Frontal cortex (tissue), 4 donors: ENCODE measurements around the gene FBXO33. TPM values are rescaled to one million over a fixed set of nuclear protein-coding genes. Genes with fewer than 3 reads are reported as not detected.

Source experiments
- DNase-seq, 2 donors: peaks; one replicate each; pipeline ENCODE4 v3.0.0; 2012; ENCODE audit warnings: low spot score in 2 of 2
- FAIRE-seq: peaks from 2 replicates; lab custom pipeline; 2012; peaks lifted over from hg19 to GRCh38; lab: Jason Lieb, UNC
- total RNA-seq: library from RNA; depleted of rRNA; stranded (reverse); fragments of >200 nt; gene quantifications from one replicate; pipeline ENCODE4 v1.2.3, GENCODE V29; 2014
- donor health status: control.
- donor health status: control.
- donor health status: control.

Gene FBXO33, protein sequence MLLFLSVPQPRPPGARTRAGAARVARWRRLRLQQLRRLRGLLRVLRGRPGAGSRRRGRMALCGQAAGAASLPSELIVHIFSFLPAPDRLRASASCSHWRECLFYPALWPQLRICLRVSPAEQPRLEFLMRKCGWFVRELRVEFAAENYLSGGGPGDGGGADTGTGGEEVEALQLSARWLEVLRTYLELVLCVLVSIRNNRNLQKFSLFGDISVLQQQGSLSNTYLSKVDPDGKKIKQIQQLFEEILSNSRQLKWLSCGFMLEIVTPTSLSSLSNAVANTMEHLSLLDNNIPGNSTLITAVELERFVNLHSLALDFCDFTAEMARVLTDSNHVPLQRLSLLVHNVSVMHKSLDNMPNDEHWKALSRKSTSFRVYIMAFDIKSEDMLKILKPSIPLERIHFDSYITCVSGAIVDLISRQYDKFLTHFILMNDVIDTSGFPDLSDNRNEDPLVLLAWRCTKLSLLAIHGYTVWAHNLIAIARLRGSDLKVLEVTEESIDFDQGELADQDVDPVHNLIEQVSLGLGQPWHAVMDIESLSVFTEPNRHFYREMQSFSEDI
- total RNA-seq, result 24.5 TPM

DNA sequence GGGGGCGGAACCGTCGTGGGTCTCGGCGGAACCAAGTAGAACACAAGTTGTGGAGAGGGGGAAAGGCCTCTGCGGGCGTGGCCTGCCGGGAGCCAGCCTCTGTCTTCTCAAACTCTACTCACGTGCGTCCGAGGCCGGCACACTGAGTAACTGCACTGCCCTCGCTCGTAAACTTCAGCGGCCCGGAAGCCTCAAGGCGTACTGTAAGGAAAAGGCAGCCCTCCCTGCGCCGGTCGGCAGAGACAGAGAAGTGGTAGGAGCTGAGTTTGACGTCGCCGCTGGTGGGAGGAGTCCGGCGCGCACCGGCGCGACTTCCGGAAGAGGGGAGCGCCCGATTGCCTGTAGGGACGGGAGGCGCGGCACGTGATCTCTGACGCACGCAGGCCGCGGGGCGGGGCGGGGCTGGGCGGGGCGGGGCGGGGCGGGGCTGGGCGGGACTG lies at the start of gene FBXO33:
Gene FBXO33 (minus strand): TSS at position 255 of the 440 bp plus-strand sequence. CDS start 271 bp downstream, outside the sequence.
- FAIRE-seq, result no peak

DNA sequence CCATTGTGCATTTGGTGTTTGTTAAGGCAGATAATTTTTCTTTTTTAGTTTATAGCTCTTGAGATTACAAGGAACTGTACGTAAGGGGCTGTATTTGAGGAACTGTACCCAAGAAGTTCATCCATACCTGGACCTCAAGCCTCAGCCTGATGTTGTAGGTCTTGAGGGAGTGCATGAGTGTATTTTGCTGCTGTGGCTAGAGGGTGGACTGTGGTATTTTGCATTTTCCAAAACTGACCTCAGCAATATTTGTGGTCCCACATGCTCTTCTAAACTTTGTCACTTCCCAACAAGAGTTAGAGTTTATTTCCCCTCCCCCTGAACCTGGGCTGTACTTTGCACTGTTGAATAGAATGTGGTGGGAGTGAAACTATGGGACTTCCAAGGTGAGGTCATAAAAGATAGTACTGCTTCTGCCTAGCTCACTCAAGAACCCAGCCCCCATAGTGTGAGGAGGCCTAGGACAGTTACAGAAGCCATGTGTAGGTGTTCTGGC lies 42.2 kb upstream of the FBXO33 start:
- FAIRE-seq, result no peak
- DNase-seq, result no peak

More for the DNA sequence above, at the start of gene FBXO33:
- peak; percentile 93 to 98 for DNase-seq

DNA sequence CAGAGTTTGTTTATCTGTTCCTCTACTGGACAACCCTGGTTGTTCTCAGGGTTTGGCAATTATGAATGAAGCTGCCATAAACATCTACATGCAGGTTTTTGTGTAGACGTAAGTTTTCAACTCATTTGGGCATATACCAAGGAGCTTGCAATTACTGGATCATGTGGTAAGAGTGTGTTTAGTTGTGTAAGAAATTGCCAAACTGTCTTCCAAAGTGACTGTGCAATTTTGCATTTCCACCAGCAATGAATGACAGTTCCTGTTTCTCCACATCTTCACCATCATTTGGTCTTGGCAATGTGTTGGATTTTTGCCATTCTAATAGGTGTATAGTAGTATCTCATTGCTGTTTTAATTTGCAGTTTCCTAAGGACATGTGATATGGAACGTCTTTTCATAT lies 39.8 kb upstream of the FBXO33 start:
- FAIRE-seq (no peak), DNase-seq (no peak)

DNA sequence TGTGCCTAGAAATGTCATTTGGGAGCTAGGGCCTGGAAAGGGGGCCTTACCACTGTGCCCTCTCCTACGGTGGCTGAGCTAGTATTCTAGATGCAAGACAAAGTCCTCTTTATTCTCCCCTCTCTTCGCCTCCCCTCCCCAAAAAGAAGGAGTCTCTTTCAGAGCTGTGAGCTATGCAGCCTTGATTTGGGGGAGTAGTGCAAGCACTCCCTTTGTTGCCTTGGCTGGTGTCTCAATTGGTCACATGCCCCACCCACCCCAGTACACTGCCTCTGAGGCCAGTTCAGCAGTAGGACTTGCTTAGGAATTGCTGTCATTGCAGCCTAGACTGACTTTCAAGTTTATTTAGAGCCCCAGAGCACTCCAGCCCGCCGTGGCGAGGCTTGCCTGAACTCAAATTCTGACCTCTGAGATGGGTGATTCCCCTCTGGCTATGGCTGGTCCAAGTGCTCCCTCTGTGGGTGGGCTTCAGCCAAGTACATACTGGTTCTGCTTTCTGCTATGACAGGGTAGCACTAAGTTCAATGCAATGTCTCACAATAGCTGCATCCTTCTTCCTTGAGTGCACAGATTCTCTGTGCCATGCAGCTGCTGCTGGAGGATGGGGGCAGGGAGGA lies 37.0 kb upstream of the FBXO33 start:
- DNase-seq (no peak), FAIRE-seq (no peak)

DNA sequence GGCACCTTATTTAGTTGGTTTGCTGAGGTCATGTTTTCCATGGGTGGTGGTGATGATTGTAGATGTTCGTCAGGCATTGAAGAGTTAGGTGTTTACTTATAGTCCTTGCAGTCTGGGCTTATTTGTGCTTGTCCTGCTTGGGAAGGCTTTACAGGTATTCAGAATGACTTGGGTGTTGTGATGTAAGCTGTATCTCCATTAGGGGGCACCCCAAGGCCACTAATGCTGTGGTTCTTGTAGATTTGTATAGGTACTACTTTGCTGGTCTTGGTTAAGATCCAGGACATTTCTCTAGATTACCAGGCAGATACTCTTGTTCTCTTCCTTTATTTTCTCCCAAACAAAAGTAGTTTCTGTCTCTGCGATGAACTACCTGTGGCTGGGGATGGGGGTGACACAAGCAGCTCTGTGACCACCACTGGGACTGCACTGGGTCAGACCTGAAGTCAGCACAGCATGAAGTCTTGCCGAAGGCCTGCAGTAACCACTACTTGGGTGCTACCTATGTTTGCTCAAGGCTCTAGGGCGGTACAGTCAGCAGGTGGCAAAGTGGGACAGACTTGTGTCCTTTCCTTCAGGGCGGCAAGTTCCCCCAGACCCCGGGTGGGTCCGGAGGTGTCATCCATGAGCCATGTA lies 35.8 kb upstream of the FBXO33 start:
- no peak for DNase-seq
- FAIRE-seq, result no peak

DNA sequence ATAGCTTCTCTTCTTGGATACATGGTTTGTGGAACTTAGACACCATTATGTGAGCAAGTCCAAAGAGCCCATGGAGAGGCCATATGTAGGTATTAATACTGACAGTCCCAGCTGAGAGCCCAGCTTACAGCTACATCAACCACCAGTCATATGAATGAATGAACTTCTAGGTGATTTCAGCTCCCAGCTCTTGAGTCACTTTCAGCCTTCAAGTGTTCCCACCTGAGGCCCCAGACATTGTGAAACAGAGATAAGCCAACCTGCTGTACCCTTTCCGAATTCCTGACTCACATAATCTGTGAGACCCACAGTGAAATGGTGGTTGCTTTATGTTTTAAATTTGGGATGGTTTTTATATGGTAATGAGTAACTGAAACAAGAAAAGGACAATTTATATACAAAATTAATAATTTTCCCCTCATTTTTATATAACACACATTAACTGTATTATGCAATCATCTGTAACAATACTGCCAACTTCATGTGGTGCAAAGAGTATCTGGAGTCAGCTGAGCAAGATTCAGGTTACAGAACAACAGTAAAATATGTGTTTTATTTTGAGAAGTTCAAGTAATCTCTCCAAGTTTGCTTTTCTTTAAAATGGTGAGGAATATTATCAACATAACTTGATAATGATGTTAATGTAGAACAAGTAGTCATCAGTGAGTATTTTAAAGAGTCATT lies 27.7 kb upstream of the FBXO33 start:
- no peak for DNase-seq
- FAIRE-seq, result no peak

DNA sequence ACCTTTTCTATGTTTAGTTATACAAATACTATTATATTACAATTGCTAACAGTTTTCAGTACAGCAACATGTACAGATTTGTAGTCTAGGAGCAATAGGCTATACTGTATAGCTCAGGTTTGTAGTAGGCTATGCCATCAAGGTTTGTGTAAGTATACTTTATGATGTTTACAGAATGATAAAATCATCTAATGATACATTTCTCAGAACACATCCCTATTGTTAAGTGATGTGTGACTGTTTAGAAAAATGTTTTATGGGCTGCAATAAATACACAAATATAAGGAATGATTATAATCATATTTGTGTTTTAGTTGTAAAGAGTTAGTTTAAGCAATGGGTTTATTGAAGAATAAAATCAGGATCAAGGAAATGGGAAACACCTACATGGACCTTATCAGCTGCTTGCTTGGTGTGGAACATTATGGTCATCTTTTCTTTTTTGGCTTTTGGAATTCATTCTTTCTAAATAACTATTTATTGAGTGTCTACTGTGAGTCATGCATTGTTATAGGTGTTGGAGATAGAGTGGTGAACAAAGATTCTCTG lies 24.5 kb upstream of the FBXO33 start:
- FAIRE-seq (no peak), DNase-seq (no peak)

DNA sequence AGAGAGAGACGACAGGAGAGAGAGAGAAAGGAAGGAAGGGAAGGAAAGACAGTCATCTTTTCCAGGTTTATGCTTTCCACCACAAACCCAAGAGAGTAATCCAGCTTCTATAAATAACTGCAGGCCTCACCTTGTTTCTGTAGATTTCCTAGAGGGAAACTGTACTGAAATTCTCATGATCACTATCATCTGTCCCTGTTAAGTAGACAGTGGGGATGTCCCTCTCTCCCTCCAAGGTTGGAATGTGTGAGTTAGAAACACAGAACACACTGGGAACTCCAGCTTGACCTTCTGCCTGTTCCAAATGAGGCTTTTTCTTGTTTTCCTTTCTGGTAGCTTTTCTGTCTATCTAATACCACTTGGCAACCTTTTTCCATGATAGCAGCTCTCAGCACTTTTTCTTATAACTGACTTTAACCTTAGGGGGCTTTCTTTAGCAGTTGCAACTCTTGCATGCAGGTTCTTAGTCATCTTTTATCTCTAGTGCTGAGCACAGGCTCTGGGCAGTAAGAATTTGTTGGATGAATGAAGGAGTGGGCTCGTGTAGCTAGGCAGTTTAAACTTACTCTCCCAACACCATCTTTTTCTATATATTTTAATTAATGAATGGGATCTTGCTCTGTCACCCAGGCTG lies 22.8 kb upstream of the FBXO33 start:
- DNase-seq (no peak), FAIRE-seq (no peak)

DNA sequence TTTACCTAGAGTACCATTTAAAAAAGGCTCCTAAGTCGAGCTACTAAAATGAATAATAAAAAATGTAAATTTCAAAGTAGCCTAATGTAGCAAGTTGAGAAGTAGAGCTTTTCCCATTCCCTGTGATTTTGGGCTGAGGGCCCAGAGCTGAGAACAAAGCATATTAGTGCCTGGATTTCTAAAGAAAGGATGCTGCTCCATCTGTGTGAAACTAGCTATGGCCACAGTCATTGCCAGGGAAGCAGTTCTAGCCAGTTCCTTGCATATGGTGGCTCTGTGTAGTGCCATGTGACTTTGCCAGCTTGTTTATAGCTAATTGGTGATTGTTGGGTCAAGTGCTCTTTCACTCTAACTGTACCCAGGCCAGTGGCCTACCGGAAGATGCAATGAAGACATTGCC lies 20.4 kb upstream of the FBXO33 start:
- no peak for DNase-seq
- no peak for FAIRE-seq

DNA sequence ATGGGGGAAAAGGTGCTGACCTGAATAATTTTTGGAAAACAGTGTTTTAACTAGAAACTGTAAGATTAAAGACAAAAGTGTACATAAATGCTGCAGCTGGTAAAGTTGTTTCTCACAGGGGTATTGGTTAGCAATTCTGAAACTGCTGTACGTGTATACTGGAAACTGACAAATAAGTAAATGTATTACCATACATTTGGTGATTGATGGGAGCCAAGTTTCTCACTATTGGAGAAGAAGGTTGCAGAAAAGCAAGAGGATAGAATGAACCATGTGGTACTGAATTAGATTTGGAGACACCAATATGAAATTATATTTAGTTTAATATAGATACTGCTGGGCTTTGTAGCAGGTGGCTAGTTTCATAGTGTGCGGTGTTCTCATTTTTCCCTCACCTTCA lies 19.6 kb upstream of the FBXO33 start:
- FAIRE-seq (no peak), DNase-seq (no peak)

DNA sequence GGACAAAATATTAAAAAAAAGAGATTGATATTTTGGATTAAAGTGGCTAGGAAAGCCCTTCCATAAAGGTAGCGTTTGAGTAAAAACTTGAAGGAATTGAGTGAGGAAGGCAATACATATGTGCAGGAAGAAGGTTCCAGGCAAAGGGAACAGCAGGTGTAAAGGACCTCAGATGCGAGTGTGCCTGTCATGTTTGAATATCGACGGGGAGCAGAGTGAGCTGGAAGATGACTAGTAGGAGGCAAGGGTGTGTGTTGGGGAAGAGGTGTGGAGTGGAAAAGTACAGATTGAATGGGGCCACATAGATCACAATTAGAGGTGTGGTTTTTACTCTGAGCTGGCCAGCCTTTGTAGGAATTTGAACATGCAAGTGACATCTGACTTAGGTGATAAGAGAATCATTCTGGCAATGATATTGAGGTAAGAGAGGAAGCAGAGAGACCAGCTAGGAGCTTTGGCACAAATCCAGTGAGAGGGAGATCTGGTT lies 15.0 kb upstream of the FBXO33 start:
- DNase-seq (no peak), FAIRE-seq (no peak)

DNA sequence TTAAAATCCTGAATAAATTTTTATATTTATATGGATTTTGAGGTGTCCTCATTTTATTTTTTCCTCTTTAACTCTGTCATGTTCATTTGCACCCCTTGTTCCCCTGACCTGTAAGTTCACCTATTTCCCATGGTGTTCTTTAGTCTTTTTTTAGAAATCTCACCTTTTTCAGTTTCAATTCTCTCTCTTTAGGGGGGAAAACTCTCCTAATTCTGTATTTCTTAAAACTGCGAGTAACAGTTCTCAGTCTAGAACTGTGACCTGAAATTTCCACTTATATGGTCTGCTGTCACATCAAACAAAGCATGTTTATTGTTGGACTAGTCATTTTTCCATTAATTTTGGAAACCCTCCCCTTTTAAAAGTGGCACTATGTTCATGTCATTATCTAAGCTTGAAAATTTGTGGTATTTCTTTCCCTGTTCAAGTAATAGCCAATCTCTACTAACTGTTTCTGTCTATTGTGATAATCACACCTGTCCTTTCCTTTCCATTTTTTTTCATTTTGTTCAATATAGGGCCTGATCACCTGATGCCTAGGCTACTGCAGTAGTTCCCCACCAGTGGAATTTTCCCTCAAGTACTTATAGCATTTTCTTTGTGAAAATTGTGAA lies 14.0 kb upstream of the FBXO33 start:
- FAIRE-seq (no peak), DNase-seq (no peak)

DNA sequence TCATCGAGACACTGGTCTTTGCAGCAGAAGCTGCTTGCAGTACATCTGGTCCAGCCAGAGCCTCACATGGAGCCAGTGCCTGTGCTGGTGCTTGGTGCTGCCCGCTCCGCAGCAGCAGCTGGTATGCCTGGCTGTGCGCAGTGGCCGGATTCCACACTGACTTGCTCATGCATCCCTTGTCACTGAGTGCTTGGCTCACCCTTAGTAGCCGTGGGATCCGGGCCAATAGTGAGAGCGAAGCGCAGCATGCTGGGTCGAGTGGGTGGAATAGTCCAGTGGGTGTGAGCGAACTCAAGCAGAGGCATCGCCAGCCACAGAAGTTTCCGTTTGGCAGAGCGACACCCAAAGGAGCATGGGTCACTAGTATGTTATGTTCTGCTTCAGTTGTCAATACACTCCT lies 10.1 kb upstream of the FBXO33 start:
- FAIRE-seq (no peak), DNase-seq (no peak)

DNA sequence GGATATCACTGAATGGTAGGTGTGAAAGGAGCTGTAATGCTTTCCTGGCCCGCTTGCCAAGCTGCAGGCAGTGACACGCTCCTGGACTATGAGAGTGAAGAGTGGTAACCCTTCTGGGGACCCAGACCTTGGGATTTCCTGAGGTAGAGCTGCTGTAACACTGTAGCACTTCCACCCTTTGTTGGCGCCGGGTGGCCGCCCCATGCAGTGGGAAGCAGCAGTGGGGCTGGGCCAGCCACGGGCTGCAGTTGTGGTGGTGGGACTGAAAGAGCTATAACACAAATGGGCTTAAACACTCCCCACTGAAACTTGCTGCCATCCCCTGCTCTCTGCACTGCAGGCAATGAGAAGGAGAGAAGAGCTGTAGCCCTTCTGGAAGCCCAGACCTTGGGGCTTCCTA lies 9.6 kb upstream of the FBXO33 start:
- no peak for DNase-seq

DNA sequence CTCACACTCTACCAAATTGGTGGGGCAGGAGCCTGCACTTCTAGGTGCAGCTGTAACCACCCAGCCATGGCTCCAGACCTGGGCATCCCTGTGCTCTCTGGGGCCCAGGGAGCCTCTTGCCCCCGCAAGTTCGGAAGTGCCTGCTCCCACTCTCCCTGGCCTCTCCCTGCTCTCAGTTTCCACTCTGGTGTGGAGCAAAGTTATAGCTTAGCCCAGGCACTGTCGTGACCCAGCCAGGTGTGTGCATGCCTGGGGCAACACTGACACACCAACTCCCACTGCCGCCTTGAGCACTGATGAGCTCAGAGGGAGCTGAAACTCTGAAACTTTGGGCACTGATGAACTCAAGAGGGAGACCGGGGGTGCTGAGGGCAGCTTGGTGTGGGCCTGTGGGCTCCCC lies 8.7 kb upstream of the FBXO33 start:
- FAIRE-seq (no peak), DNase-seq (no peak)

More for the DNA sequence above, 9.6 kb upstream of the FBXO33 start:
- FAIRE-seq, result no peak

DNA sequence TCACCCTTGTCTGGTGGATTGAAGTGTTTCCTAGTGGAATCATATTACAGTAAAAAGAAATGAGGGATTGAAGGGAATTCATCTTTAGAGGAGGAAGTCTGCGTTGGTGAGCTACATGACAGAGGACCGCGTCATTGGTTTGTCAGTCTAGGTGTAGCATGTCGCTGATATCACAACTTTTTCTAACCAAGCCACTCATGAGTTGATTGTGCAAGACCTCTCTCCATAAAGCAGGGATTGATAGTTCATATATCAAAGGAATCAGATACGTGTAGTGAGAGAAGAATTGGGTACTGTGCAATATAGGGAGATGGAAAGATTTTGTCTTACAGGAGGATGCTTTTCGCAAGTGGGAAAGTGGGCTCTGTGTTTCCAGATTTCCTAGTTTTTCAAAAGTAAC lies 3.0 kb upstream of the FBXO33 start:
- FAIRE-seq (no peak), DNase-seq (no peak)

DNA sequence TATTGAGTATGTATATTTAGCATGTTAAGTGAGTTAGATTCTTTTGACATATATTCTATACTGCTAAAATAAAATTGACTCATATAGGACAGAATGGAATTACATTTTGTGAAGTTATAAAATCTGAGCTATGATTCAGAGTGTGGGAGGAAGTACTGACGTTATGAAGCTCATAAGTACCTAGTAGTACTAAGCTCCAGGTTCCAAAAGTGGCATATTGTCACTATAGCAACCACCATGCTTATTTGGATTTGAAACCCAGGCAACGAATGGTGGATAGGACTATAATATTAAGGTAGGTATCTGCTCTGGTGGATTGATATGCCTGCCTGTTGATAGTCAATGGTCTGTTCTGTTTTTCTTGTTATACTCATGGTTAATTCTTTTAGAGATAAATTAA lies 2.2 kb upstream of the FBXO33 start:
- DNase-seq, result no peak
- no peak for FAIRE-seq

DNA sequence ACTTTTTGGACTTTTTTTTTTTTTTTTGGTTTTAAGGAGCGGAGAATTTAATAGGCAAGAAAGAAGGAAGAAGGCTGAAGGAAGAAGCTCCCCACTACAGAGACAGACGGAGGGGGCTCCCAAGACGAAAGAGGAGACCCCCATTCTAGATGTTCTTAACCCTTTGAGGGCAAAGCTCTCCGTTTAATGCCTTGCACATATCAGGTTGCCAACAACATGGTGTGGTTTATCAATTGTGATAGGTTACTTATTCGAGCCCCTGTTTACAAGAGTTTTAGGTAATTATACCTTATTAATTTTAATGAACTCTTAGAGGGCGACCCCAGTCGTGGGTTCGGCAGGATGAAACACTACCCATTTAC lies 1.2 kb upstream of the FBXO33 start:
- no peak for DNase-seq
- FAIRE-seq, result no peak
